ENCODE data around the gene BCKDK. TPM values are rescaled to one million over a fixed set of nuclear protein-coding genes. Genes with fewer than 3 reads are reported as not detected.
A peak's percentile ranks its signal among the peaks of the same experiment; 100 is the strongest.

Gene BCKDK
- total and polyA plus RNA-seq, 2 of the 13 experiments (the other 11 are each of a cell fraction or from before 2014, with no cell fraction given): 24.9 to 42.6 TPM

- TF ChIP-seq PBX3 (CRISPR knock-in tag; IDR thresholded peaks at IDR 0.05; ENCODE audit: borderline replicate concordance) (peak; percentile 61; the same call in 1 of the 2 replicates), ZNF101 (CRISPR knock-in tag; IDR thresholded peaks at IDR 0.05; ENCODE audit: borderline replicate concordance, low read depth) (0 out of 2 replicates have a peak, but pooled peaks have one; percentile 62), POGK (CRISPR knock-in tag; conservative IDR thresholded peaks at IDR 0.05) (peak; percentile 55; the same call in 1 of the 2 replicates), SKIL (CRISPR knock-in tag; IDR thresholded peaks at IDR 0.05; ENCODE audit: borderline replicate concordance) (no peak), PCBP2 (optimal IDR thresholded peaks at IDR 0.05; ENCODE audit: low read depth, low read length, poor library complexity, severe bottlenecking) (peak; percentile 73), ZNF557 (CRISPR knock-in tag; IDR thresholded peaks at IDR 0.05) (peak; percentile 46; the same call in 1 of the 2 replicates), ZHX1 (CRISPR knock-in tag; IDR thresholded peaks at IDR 0.05; ENCODE audit: low read depth) (peak; percentile 39; the same call in 1 of the 2 replicates), RARA (CRISPR knock-in tag; IDR thresholded peaks at IDR 0.05) (peak; percentile 37; the same call in 1 of the 2 replicates), SP1 (IDR thresholded peaks at IDR 0.05) (no peak), SP1 (CRISPR knock-in tag; IDR thresholded peaks at IDR 0.05) (peak; percentile 100), ZBTB7A (CRISPR knock-in tag; IDR thresholded peaks at IDR 0.05) (no peak), MXD4 (CRISPR knock-in tag; IDR thresholded peaks at IDR 0.05) (peak; percentile 63), POLR2A (IDR thresholded peaks at IDR 0.05; ENCODE audit: insufficient read depth in 1 of 2, low read depth in 2 of 2, low read length in 2 of 2) (peak; percentile 84 to 90), BRD4 (CRISPR knock-in tag; IDR thresholded peaks at IDR 0.05) (peak; percentile 68), MXI1 (IDR thresholded peaks at IDR 0.05; ENCODE audit: borderline replicate concordance, low read depth, low read length) (peak; percentile 80; the same call in 1 of the 3 replicates), ISX (CRISPR knock-in tag; conservative IDR thresholded peaks at IDR 0.05) (no peak), KLF12 (CRISPR knock-in tag; IDR thresholded peaks at IDR 0.05; ENCODE audit: borderline replicate concordance) (peak; percentile 84), HMG20B (CRISPR knock-in tag; conservative IDR thresholded peaks at IDR 0.05) (no peak), ZNF337 (CRISPR knock-in tag; IDR thresholded peaks at IDR 0.05; ENCODE audit: borderline replicate concordance, low read depth) (peak; percentile 51; the same call in 1 of the 2 replicates), NFIB (CRISPR knock-in tag; IDR thresholded peaks at IDR 0.05; ENCODE audit: borderline replicate concordance) (no peak), ZNF329 (CRISPR knock-in tag; IDR thresholded peaks at IDR 0.05; ENCODE audit: low read depth) (no peak), ZNF775 (CRISPR knock-in tag; IDR thresholded peaks at IDR 0.05; ENCODE audit: borderline replicate concordance) (no peak)
Observed at GRCh38 chr16:31073970-31074813, 34.0 kb upstream of the BCKDK start, which contains the start of the genes ZNF646 and ZNF668 (continued).
